HuH-7 (cell line): Measurements from ENCODE around the gene ZSCAN12.
"Not testable (repeated sequence)": the region's sequence is repeated elsewhere in the genome, so short reads cannot be mapped to it uniquely, and the experiment has no call there.

Experiments used
- DNase-seq: peaks from one replicate; pipeline ENCODE4 v3.0.0; 2011; ENCODE audit warnings: low spot score

ZSCAN12 gene

DNA sequence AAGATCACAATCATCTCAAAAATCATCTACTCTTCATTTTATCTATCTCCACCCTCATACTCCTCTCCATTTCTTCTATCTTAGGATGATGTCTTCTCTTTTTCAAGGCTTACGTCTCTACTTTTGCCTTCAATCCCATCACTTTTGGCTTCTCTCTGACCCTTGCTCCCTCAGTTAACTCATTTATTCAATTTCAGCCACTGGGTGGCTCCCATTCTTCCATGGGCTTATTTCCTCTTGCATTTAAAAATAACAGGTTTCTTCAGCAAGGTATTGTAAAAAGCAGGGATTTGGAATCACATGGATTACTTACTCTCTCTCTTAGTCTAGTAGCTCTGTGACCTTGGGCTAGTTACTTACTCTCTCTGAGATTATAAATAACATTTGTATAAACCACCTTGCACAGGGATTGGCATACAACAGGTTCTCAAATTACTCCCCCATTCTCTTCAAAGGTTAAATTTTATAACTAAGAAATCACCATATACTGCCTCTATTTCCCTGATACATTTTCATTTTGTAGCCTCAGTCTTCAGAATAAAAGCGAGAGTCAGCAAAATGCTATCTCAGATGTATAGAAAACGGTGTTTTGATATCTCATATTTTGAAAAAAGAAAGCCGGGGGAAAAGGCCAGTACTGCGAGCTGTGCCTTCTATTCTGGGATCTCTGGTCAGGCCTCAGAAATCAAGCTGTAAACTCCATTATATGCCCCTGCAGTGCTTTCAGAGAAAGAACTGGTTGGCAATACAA lies 5.5 kb downstream of the ZSCAN12 start:
- DNase-seq = peak; percentile 7

DNA sequence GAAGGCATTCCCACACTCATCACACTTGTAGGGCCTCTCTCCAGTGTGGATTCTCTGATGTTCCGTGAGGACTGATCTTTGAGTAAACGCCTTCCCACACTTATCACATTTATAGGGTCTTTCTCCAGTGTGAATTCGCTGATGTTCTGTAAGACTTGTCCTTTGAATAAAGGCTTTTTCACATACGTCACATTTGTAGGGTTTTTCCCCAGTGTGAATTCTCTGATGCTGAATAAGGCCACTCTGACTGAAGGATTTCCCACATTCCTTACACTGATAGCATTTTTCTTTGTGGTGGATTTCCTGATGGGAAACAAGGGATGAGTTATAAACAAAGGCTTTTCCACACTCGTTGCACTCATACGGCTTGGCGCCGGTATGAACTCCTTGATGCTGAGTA lies 8.9 kb downstream of the ZSCAN12 start:
- no peak for DNase-seq

DNA sequence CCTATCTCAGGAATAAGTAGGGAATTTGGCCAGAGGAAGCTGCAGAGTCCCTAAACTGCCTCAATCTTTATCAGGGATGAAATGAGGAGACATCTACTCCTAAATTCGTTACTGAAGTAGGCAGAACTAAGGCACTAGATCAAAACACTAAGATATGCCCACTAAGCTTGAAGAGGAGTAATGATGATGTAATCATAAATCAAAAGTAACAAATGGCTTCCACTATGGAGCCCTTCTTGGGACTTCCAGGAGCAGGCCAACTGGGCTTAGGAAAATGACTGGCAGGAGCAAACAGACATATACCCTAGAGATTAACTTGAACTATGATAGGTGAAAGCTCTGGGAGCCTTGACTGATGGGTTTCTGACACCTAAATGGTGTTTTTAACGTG lies 15.4 kb downstream of the ZSCAN12 start:
- DNase-seq = no peak

DNA sequence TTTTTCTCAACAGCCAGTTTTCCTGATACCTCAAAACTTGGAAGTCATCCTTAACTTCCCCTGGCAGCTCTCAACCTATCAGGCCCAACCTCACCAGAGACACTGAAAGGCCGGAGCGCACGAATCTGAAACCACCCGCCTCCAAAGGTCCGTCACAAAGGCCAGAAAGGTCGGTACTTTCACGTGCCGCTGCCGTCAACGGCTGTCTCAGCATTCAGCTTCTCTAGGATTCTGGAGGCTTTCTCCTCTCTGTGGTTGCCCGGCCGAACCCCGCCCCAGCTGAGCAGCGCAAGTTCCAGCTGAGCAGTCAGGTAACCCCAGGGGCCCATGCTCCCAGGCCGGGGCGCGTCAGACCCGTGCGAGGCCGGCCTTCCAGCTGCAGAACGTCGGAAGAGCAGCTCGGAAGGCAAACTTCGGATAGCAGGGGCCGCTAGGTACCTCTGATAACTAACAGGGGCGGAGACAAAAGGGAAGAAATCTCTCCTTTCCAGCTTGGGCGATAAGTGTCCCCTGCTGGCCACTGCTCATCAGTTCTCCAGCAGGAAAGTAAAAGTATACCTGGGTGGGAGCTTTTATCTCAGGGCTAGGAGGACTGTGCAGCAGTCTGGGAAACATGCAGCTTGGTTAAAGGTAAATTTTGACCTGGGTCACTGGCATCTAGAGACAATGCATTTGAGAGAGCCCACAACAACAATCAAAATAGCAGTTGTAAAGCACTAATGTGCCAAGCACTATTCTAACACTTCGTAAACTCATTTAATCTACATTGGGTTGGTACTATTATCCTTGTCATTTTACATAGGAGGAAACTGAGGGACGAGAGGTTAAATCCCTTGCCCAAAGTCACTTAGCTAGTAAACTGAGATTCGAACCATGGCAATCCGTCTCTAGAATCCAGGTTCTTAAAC lies 16.1 kb downstream of the ZSCAN12 start:
- peak; percentile 45 for DNase-seq

DNA sequence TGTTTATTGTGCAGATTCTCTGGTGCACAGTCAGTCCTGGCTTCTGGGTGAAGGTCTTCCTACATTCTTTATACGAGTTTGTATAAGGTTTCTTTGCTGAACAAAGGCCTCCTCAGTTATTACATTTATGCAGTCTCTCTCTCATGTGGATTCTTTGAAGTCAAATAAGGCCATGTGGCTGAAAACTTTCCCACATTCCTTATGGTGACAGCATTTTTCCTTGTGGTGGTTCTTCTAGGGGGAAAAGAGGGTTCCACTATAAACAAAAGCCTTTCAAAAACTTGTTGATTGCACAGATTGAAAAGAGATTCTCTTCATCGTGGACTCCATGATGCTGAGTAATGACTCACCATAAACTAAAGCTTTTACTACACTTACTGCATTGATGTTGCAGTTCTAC lies 19.2 kb downstream of the ZSCAN12 start:
- no peak for DNase-seq

DNA sequence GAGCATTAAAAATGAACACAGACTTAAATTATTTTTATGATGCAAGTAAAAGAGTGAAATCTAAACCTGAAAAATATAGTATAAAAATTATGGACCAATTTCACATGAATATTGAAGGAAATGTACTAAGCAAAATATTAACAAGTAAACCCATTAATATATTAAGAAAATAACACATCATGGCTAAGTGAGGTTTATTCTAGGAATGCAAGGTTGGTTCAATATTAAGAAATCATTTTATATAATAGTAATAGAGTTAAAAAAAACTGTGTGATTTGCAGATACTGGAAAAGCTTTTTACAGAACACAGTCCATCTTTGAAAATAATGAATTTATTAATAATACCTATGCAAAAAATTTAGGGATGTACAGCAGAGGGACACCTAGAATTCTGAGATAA lies 20.9 kb downstream of the ZSCAN12 start:
- DNase-seq = no peak

DNA sequence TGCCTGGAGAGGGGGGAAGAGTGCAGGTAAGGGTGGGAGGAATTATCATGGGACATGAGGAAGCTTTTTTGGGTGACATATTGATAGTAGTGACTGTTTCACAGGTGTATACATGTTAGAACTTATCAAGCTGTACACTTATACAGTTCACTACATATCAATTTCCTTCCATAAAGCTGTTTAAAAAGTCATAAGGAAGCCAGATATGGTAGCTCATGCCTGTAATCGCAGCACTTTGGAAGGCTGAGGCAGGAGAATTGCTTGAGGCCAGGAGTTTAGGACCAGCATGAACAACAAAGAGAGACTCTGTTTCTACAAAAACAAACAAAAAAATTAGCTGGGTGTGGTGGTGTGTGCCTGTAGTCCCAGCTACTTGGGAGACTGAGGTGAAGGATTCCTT lies 21.7 kb downstream of the ZSCAN12 start:
- DNase-seq = no peak

DNA sequence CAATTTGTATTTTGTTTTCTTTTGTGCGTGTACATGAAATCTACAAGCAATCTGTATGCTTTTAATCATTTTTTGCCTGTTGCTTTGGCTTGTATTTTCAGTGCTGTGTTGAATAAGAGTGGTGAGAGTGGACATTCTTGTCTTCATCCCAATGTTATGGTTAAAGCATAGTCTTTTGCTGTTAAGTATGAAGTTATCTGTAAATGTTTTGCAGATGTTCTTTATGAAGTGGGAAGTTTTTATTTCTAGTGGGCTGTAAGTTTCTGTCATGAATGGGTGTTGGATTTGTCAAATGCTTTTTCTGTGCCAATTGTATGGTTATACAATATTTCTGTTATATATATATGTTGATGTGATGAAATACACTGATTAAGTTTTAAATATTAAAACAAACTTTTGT lies 25.6 kb downstream of the ZSCAN12 start:
- DNase-seq = no peak

DNA sequence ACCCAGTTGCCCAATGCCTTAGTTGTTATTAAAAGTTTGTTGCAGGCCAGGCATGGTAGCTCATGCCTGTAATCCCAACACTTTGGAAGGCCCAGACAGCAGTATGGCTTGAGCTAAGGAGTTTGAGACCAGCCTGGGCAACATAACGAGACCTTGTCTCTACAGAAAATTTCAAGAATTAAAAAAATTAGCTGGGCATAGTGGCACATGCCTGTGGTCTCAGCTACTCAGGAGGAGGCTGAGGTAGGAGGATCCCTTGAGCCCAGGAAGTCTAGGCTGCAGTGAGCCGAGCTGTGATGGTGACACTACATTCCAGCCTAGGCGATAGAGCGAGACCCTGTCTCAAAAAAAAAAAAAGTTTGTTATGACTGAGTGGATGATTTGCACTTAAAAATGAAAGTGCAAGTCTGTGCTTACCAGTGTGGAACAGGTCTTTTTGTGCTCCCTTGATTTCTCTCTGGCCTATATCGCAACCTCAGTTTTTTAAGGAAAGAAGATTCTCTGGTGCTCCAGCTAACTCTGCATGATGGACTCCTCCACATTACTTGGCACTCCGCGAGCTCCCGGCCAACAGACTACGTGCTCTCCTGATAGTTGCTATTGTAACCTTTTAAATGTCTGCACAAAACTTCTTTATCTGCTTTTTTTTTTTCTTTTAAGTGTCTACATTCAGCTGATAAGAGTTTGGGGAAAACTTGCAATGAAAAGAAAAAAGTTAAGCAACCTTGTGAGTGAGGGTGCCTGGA lies 27.7 kb downstream of the ZSCAN12 start:
- DNase-seq = no peak

DNA sequence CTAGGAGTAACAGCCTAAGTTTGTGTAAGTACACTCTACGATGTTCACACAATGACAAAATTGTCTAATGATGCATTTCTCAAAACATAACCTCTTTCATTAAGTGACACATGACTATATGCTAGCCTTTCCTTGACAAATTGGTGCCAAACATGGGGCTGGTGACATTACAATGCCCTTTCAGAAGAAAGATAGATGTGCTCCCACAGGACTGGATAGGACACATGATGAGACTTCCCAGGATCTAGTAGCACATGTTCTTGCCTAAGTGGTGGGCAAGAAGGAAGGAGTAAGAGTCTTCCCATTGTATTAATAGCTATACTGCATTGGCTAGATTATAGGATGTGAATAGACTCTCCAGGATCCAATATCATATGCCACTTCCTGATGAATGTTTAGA lies 28.3 kb downstream of the ZSCAN12 start:
- DNase-seq = no peak

DNA sequence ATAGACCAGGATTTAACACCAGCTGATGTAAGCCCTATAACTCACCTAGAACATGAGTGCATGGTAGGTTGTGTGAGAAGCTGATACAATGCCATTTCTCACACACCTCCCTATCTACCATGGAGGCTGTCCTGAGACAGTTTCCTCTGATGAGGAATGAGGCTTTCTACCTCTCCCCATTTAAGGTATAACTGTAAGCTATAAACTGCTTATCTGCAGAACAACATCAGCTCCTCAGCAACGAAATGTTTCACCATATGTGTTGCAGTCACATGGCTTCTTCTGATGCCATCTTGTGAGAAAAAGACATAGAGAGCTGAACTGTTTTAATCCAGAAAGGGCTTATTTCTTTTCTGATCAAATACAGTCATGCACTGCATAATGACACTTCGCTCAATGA lies 29.1 kb downstream of the ZSCAN12 start:
- DNase-seq = no peak

DNA sequence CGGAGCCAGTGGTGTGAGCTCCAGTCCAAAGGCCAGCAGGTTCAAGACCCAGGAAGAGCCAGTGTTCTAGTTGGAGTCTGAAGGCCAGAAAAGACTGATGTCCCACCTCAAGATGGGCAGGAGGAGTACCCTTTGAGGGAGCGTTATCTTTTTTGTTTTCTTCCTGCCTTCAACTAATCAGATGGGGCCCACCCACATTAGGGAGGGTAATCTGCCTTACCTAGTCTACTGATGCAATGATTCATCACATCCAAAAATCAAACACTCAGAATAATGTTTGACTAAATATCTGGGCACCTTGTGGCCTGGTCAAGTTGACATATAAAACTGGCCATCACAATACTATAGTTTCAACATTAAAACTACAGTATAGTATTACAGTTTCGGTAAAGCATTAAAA lies 30.1 kb downstream of the ZSCAN12 start:
- no peak for DNase-seq

DNA sequence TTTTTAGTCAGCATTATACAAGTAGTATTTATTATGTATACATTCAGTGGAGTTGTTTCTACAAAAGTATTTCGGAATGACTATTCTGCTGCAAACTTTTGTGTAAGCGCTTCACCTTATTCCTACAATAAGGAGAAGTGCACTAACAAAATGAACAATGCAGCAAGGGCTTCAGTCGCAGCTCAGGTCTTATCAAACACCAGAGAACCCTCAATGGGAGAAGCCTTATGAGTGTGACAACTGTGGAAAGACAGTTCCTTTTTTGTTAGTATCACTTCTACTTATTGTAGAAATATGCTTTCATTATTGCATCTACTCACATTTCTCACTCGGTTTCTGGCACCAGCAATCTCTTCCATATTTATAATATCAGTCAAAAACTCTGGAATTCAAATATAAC lies 31.0 kb downstream of the ZSCAN12 start:
- DNase-seq = no peak

DNA sequence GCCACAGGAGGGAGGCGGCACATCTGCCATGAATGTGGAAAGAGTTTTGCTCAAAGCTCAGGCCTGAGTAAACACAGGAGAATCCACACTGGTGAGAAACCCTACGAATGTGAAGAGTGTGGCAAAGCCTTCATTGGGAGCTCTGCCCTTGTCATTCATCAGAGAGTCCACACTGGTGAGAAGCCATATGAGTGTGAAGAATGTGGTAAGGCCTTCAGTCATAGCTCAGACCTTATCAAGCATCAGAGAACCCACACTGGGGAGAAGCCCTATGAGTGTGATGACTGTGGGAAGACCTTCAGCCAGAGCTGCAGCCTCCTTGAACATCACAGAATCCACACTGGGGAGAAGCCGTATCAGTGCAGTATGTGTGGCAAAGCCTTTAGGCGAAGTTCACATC lies 34.0 kb downstream of the ZSCAN12 start:
- DNase-seq = not testable (repeated sequence)

DNA sequence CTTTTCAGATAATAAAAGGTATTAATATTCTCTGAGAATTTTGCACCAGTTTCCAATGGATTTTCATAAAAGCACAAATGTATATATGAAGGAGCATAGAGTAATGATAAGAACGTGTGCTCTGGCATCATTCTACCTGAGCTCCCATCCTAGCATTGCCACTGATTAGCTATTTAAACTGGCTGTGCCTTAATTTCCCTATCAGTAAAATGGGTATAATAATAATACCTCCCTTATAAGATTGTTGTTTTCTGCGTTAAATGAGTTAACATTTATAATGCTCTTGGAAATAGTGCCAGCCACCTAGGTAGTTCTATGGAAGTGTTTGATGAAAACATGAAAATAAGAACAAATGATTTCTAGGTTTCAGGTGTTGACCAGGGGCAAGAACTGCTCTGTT lies 38.6 kb downstream of the ZSCAN12 start:
- DNase-seq = no peak

DNA sequence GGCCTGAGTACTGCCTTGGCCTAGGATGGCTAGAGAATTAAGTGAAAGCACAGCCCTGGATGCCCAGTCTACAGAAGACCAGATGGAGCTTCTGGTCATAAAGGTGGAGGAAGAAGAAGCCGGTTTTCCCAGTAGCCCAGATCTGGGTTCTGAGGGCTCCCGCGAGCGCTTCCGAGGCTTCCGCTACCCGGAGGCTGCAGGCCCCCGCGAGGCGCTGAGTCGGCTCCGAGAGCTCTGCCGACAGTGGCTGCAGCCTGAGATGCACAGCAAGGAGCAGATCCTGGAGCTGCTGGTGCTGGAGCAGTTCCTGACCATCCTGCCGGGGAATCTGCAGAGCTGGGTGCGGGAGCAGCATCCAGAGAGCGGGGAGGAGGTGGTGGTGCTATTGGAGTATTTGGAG lies 40.0 kb downstream of the ZSCAN12 start:
- DNase-seq = not testable (repeated sequence)

DNA sequence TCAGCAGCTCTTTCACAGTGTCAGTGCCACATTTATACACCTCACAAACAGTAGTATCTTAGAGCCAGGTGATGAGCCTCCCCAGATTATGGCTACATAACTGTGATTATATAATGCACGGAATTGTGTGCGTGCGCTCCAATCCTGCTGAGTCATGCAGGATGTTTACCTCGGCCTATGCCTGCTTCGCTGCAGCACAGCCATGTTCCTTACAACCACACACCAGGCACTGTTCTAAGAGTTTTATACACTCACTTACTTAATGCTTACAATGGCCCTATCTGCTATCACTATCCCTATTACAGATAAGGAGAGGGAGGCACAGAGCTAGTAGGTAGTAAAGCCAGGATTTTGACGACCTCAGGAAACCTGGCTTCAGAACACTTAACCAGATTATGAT lies 42.5 kb downstream of the ZSCAN12 start:
- no peak for DNase-seq

DNA sequence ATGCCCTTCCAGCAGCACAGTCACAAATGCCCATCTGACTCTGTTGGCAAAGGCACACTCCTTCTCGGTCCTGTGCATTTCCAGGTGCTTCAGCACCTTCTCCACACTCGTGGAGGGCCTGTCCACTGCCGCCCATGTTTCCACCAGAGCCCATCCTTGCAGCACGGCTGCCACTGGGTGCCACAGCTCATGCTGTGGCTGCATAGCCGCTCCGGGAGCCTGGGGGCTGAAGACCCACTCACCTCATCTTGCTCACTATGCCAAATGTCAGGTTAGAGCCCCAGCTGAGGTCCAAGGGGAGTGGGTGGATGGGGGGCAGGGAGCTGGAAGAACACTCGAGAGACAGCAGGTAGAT lies 42.9 kb downstream of the ZSCAN12 start:
- DNase-seq = no peak

DNA sequence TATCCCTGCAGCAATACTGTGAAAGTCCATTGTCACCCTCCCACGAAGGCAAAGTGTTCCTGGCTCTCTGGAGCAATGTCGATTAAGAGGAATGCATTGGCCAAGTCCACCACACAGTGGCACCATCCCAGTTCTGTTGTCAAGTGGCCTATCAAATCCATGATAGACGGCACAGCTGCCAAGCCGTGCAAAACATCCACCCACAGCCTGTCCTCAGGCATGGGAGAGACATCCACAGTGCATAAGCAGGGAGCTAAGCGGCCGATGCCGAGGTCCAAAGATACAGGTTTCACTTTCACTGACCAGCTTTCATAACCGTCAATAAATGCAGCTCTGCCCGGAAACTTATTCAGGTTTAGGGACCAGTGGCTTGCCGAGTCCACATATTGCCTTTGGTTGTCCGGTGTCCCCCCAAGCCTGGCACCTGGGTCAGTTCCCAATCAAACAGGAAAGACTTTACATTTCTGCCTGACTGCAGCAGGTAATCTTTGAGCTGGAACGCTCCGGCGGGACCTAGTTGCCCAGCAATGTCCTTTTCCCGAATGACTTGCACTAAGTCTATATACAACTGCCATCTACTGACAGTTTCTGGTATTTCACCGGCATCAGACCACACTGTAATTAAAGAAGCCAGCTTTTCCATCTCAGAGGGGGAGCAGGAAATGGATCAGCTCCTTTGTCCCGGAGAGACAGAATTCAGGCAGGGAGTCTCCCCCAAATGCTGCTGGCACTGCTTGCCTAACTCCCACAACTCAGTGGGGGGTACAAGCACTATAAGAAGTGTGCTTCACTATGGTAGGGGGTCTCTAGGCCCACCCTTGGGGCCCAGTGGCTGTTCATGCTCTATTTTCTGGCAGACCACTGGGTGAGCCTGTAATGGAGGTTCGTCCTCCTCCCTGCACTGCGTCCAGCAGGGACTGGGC lies 43.5 kb downstream of the ZSCAN12 start:
- DNase-seq = peak; percentile 45

DNA sequence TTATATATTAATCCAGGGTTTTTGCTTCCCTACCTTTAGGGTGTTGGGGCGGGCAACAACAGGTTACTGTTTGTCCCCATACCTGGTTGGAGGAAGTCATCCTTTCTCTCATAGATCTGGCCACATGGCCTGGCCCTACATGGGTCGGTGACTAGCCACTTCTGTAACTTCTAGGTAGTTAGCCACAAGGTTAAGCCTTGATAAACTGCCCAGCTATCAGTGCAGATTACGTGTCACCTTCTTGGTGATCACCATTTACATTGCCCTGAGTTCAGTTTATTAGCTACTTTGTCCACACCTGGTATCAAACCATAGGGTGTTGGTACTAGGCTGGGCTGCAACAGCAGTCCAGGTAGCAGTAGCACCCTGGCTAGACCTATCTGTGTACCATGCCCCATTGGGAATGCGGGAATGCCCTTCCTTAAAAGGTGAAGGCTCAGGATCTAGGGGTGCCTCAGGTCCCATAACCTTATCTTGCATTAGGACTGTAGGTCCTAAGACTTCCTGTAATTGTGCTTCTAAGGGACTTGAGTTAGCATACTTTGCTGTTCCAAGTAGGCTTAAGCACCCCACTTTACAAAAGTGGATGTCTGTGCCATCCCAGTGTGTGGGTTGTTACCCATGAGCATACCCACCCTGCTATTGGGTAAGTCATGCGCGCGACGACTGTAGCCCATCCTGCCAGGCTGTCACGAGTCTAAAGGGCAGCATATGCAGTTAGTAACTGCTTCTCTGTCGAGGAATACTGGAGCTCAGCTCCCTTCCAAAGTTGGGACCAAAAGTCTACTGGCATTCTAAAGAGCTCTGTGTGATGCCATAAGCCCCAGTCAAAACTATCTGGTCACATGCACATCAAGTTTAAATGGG lies 44.6 kb downstream of the ZSCAN12 start:
- no peak for DNase-seq
